ENCODE results near the gene LOC128125822.

LOC128125822 gene

DNA sequence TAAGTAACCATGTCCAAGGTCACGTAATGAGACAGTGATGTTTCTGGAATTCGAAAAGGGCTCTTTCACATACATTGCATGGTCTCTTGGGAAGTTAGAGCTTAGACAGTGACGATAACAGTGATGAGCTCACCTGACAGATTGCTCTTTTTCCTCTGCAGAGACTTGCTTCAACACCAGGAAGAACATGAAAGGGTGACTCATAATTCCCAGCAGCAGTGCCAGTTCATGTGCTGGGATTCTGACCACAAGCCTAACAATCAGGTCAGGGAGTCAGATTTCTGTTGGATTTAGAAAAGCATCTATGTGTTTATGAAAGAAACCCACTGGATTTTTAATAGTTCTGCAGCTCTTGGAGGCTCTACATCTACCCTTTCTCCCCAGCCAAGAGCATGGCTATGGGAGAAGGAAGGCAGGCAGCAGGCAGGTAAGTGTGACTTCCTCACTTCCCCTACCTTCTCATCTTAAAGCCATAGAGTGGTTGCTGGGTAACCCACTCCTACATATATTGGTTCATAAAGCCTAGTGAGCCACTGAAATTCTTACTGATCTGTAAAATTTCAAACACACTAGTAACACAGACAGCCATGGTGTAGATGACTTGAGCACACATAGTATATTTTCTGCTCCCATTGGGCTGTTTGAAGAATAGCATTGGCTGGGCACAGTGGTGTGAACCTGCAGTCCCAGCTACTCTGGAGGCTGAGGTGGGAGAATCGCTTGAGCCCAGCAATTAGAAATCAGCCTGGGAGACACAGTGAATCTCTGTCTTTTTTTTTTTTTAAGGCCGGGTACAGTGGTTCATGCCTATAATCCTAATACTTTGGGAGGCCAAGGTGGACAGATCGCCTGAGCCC is 44.4 kb upstream of the LOC128125822 start (continued):
- TF ChIP-seq, protein P1, sequence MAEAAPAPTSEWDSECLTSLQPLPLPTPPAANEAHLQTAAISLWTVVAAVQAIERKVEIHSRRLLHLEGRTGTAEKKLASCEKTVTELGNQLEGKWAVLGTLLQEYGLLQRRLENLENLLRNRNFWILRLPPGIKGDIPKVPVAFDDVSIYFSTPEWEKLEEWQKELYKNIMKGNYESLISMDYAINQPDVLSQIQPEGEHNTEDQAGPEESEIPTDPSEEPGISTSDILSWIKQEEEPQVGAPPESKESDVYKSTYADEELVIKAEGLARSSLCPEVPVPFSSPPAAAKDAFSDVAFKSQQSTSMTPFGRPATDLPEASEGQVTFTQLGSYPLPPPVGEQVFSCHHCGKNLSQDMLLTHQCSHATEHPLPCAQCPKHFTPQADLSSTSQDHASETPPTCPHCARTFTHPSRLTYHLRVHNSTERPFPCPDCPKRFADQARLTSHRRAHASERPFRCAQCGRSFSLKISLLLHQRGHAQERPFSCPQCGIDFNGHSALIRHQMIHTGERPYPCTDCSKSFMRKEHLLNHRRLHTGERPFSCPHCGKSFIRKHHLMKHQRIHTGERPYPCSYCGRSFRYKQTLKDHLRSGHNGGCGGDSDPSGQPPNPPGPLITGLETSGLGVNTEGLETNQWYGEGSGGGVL (tag by site-specific recombination; IDR thresholded peaks at IDR 0.05): 0 out of 2 replicates have a peak, but pooled peaks have one; percentile 35
- TF ChIP-seq ZNF629 (tag by site-specific recombination; IDR thresholded peaks at IDR 0.05) (peak; percentile 87), ZNF366 (tag by site-specific recombination; conservative IDR thresholded peaks at IDR 0.05) (peak; percentile 94), ZFP37 (tag by site-specific recombination; IDR thresholded peaks at IDR 0.05) (0 out of 2 replicates have a peak, but pooled peaks have one; percentile 19)
- TF ChIP-seq, protein P2, sequence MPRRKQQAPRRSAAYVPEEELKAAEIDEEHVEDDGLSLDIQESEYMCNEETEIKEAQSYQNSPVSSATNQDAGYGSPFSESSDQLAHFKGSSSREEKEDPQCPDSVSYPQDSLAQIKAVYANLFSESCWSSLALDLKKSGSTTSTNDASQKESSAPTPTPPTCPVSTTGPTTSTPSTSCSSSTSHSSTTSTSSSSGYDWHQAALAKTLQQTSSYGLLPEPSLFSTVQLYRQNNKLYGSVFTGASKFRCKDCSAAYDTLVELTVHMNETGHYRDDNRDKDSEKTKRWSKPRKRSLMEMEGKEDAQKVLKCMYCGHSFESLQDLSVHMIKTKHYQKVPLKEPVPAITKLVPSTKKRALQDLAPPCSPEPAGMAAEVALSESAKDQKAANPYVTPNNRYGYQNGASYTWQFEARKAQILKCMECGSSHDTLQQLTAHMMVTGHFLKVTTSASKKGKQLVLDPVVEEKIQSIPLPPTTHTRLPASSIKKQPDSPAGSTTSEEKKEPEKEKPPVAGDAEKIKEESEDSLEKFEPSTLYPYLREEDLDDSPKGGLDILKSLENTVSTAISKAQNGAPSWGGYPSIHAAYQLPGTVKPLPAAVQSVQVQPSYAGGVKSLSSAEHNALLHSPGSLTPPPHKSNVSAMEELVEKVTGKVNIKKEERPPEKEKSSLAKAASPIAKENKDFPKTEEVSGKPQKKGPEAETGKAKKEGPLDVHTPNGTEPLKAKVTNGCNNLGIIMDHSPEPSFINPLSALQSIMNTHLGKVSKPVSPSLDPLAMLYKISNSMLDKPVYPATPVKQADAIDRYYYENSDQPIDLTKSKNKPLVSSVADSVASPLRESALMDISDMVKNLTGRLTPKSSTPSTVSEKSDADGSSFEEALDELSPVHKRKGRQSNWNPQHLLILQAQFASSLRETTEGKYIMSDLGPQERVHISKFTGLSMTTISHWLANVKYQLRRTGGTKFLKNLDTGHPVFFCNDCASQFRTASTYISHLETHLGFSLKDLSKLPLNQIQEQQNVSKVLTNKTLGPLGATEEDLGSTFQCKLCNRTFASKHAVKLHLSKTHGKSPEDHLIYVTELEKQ (tag by site-specific recombination; IDR thresholded peaks at IDR 0.05; ENCODE audit: borderline replicate concordance): peak; percentile 52; the same call in 1 of the 2 replicates
- TF ChIP-seq, protein P3, sequence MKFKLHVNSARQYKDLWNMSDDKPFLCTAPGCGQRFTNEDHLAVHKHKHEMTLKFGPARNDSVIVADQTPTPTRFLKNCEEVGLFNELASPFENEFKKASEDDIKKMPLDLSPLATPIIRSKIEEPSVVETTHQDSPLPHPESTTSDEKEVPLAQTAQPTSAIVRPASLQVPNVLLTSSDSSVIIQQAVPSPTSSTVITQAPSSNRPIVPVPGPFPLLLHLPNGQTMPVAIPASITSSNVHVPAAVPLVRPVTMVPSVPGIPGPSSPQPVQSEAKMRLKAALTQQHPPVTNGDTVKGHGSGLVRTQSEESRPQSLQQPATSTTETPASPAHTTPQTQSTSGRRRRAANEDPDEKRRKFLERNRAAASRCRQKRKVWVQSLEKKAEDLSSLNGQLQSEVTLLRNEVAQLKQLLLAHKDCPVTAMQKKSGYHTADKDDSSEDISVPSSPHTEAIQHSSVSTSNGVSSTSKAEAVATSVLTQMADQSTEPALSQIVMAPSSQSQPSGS (tag by site-specific recombination; IDR thresholded peaks at IDR 0.05; ENCODE audit: low read depth): peak; percentile 64

DNA sequence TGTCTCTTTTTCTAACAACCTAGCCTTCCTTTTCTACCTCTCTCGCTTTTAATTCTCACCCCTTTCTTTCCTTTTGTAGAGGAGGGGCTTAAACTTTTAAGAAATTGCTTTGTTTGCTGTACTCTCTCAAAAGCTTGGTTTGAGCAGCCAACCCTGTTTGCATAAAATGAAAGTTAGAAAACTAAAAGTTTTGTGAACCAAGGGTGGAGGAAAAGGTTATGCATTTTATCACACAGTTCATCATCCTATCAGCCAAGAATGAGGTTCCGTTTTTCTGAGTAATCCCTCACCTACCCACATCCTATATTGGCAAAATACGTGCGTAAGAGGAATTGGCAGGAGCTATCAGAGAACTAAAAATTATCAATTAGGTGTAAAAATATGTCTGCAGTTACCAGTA is 42.8 kb upstream of the LOC128125822 start:
- Histone ChIP-seq H3K4me1 (ENCODE audit: control insufficient read depth, insufficient read depth, low read length) (peaks cover 4% of the 10 kb centered on the region; the same call in 1 of the 2 replicates), H3K36me3 (ENCODE audit: control insufficient read depth in 2 of 2, insufficient read depth in 1 of 2, low read length in 2 of 2) (no peaks in the 10 kb centered on the region), H3K4me3 (ENCODE audit: low read depth, low read length) (no peak overlapping the region), H3K27ac (ENCODE audit: extremely low read depth, low read depth, low read length) (no peak overlapping the region), H3K9me3 (ENCODE audit: control insufficient read depth, insufficient read depth, low read depth, low read length) (no peaks in the 10 kb centered on the region)
- ChIA-PET POLR2A (no interaction called here), CTCF (interaction anchor here (0.9 kb wide), 1 partner anchor 8 kb away, joined by 3 read pairs; no protein-coding TSS in a partner anchor)
- TF ChIP-seq, protein P4, sequence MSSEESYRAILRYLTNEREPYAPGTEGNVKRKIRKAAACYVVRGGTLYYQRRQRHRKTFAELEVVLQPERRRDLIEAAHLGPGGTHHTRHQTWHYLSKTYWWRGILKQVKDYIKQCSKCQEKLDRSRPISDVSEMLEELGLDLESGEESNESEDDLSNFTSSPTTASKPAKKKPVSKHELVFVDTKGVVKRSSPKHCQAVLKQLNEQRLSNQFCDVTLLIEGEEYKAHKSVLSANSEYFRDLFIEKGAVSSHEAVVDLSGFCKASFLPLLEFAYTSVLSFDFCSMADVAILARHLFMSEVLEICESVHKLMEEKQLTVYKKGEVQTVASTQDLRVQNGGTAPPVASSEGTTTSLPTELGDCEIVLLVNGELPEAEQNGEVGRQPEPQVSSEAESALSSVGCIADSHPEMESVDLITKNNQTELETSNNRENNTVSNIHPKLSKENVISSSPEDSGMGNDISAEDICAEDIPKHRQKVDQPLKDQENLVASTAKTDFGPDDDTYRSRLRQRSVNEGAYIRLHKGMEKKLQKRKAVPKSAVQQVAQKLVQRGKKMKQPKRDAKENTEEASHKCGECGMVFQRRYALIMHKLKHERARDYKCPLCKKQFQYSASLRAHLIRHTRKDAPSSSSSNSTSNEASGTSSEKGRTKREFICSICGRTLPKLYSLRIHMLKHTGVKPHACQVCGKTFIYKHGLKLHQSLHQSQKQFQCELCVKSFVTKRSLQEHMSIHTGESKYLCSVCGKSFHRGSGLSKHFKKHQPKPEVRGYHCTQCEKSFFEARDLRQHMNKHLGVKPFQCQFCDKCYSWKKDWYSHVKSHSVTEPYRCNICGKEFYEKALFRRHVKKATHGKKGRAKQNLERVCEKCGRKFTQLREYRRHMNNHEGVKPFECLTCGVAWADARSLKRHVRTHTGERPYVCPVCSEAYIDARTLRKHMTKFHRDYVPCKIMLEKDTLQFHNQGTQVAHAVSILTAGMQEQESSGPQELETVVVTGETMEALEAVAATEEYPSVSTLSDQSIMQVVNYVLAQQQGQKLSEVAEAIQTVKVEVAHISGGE (tag by site-specific recombination; conservative IDR thresholded peaks at IDR 0.05; ENCODE audit: low read depth): no peak

DNA sequence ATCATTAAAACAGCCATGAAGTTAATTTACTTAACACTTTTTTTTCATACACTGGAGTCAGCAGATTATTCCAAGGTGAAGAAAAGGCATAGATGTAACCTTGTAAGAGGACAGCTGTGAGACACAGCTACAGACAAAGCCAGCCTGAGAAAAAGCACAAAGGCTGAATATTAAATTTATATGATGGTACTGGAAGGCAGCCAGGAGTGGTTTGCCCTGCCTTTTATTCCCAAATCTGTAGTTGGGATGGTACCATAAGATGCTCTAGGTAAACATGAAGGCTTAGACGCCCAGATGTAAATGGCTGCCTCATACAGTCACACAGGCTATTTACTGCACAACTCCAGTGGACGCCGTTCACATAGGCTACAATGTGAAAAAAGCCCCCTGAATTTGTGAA is 42.1 kb upstream of the LOC128125822 start:
- Histone ChIP-seq H3K9me3 (ENCODE audit: control insufficient read depth, insufficient read depth, low read depth, low read length) (no peaks in the 10 kb centered on the region), H3K36me3 (ENCODE audit: control insufficient read depth in 2 of 2, insufficient read depth in 1 of 2, low read length in 2 of 2) (no peaks in the 10 kb centered on the region), H3K27ac (ENCODE audit: extremely low read depth, low read depth, low read length) (no peak overlapping the region), H3K4me3 (ENCODE audit: low read depth, low read length) (no peak overlapping the region), H3K4me1 (ENCODE audit: control insufficient read depth, insufficient read depth, low read length) (peaks cover 4% of the 10 kb centered on the region; the same call in 1 of the 2 replicates)
- TF ChIP-seq, protein P5, sequence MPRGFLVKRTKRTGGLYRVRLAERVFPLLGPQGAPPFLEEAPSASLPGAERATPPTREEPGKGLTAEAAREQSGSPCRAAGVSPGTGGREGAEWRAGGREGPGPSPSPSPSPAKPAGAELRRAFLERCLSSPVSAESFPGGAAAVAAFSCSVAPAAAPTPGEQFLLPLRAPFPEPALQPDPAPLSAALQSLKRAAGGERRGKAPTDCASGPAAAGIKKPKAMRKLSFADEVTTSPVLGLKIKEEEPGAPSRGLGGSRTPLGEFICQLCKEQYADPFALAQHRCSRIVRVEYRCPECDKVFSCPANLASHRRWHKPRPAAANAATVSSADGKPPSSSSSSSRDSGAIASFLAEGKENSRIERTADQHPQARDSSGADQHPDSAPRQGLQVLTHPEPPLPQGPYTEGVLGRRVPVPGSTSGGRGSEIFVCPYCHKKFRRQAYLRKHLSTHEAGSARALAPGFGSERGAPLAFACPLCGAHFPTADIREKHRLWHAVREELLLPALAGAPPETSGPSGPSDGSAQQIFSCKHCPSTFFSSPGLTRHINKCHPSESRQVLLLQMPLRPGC (tag by site-specific recombination; IDR thresholded peaks at IDR 0.05): no peak
- TF ChIP-seq, protein P6, sequence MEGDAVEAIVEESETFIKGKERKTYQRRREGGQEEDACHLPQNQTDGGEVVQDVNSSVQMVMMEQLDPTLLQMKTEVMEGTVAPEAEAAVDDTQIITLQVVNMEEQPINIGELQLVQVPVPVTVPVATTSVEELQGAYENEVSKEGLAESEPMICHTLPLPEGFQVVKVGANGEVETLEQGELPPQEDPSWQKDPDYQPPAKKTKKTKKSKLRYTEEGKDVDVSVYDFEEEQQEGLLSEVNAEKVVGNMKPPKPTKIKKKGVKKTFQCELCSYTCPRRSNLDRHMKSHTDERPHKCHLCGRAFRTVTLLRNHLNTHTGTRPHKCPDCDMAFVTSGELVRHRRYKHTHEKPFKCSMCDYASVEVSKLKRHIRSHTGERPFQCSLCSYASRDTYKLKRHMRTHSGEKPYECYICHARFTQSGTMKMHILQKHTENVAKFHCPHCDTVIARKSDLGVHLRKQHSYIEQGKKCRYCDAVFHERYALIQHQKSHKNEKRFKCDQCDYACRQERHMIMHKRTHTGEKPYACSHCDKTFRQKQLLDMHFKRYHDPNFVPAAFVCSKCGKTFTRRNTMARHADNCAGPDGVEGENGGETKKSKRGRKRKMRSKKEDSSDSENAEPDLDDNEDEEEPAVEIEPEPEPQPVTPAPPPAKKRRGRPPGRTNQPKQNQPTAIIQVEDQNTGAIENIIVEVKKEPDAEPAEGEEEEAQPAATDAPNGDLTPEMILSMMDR (tag by site-specific recombination; IDR thresholded peaks at IDR 0.05): no peak
- TF ChIP-seq MZF1 (tag by site-specific recombination; IDR thresholded peaks at IDR 0.05; ENCODE audit: borderline replicate concordance): no peak
- TF ChIP-seq ZNF138 (tag by site-specific recombination; IDR thresholded peaks at IDR 0.05; ENCODE audit: borderline replicate concordance): no peak
- ChIA-PET CTCF (interaction anchor here (0.7 to 1.2 kb wide), 3 partner anchors 9 to 44 kb away, joined by 3 to 4 read pairs (median 4); no protein-coding TSS in a partner anchor), POLR2A (interaction anchor here (0.6 kb wide), 1 partner anchor 133 kb away, joined by 3 read pairs; no protein-coding TSS in a partner anchor)
